Esophagus squamous epithelium (tissue), 5 donors: Measurements from ENCODE around the gene MLLT3. TPM values are rescaled to one million over a fixed set of nuclear protein-coding genes. Genes with fewer than 3 reads are reported as not detected.

Experiments
- DNase-seq: peaks from one replicate; lab custom pipeline; 2025; lab: John Stamatoyannopoulos, UW
- H3K27ac ChIP-seq, 4 donors: fragments of 200-600 bp; sonication (generic); one replicate each; pipeline ENCODE4 v1.5.1; 2016 to 2019; ENCODE audit warnings: mild to moderate bottlenecking in 1 of 4
- H3K27me3 ChIP-seq, 4 donors: fragments of 200-600 bp; sonication (generic); 1 replicate in 3 of 4; 2 replicates in 1 of 4; pipeline versions ENCODE4 v1.5.1 to v1.6.0; 2017 to 2021; ENCODE audit warnings: antibody characterized with exemption in 1 of 4
- H3K36me3 ChIP-seq, 3 donors: fragments of 200-600 bp; sonication (generic); one replicate each; pipeline ENCODE4 v1.5.1; 2016 to 2019
- H3K4me1 ChIP-seq, 3 donors: fragments of 200-600 bp; sonication (generic); one replicate each; pipeline ENCODE4 v1.5.1; 2017 to 2019
- H3K4me3 ChIP-seq, 4 donors: fragments of 200-600 bp; sonication (generic); 1 replicate in 3 of 4; 2 replicates in 1 of 4; pipeline ENCODE4 v1.5.1; 2016 to 2019; ENCODE audit warnings: mild to moderate bottlenecking in 2 of 4, moderate library complexity in 1 of 4
- H3K9me3 ChIP-seq, 3 donors: fragments of 200-600 bp; sonication (generic); one replicate each; pipeline ENCODE4 v1.5.1; 2016 to 2019
- CTCF ChIP-seq, 6 experiments: fragments of 450-650 bp in 4 of 6; fragments of 200-600 bp in 2 of 6; sonication (generic) in 2 of 6; IDR thresholded peaks; one replicate each; pipeline ENCODE4 v1.5.1; 2016 to 2019; ENCODE audit warnings: antibody characterized with exemption in 6 of 6, mild to moderate bottlenecking in 4 of 6, moderate library complexity in 4 of 6
- POLR2A ChIP-seq, 4 donors: fragments of 450-650 bp; IDR thresholded peaks; one replicate each; pipeline ENCODE4 v1.6.1; 2017; ENCODE audit warnings: antibody characterized with exemption in 4 of 4, mild to moderate bottlenecking in 4 of 4, moderate library complexity in 3 of 4
- WGBS, 2 donors: methylation state at CpG; one replicate each; pipeline ENCODE4 v1.1.5; 2018; 5-methylcytosine and 5-hydroxymethylcytosine counted together
- intact Hi-C: fragments of 100-400 bp; cut with DNase I; formaldehyde crosslinking; loops from one replicate; pipeline ENCODE4 v1.15.0; 2022
- total RNA-seq, 4 donors: library from RNA; depleted of rRNA; stranded (reverse); fragments of >200 nt; gene quantifications; one replicate each; pipeline ENCODE4 v1.1.0, GENCODE V29; 2016
- donor health status: DM: yes; HTN: yes; CAD: no.

The MLLT3 gene
- total RNA-seq, 4 donors from 2014 or later = 8.2 to 21.5 (median 8.6) TPM

GRCh38 chr9:20479419-20480155 is 142.7 kb downstream of the MLLT3 start:
- intact Hi-C loops = no loop called here
- TF ChIP-seq CTCF (IDR thresholded peaks at IDR 0.05) = no peak
- no peak for TF ChIP-seq POLR2A (IDR thresholded peaks at IDR 0.05)
- Histone ChIP-seq H3K9me3 (no peaks in the 10 kb centered on the region), H3K36me3 (no peaks in the 10 kb centered on the region), H3K27me3 (no peaks in the 10 kb centered on the region), H3K27ac (no peak overlapping the region), H3K4me1 (peaks cover 0 to 17% (median 6%) of the 10 kb centered on the region in 3 donors), H3K4me3 (no peak overlapping the region)
- WGBS, 2 donors = 68 to 70% methylated on average over 2 of the region's 2 CpGs
- no peak for DNase-seq

GRCh38 chr9:20478786-20479185 is 143.5 kb downstream of the MLLT3 start:
- intact Hi-C loops = no loop called here
- TF ChIP-seq CTCF (IDR thresholded peaks at IDR 0.05) = no peak
- TF ChIP-seq POLR2A (IDR thresholded peaks at IDR 0.05) = no peak
- Histone ChIP-seq H3K9me3 (no peaks in the 10 kb centered on the region), H3K4me1 (peaks cover 0 to 21% (median 6%) of the 10 kb centered on the region in 3 donors), H3K27me3 (no peaks in the 10 kb centered on the region), H3K27ac (no peak overlapping the region), H3K36me3 (no peaks in the 10 kb centered on the region), H3K4me3 (no peak overlapping the region)
- DNase-seq = no peak
- WGBS, 2 donors = 65 to 75% methylated on average over 2 of the region's 2 CpGs

- 53 to 57% methylated on average over 7 of the region's 7 CpGs for WGBS, 2 donors
- DNase-seq = no peak
- TF ChIP-seq POLR2A (IDR thresholded peaks at IDR 0.05) = no peak
- no peak for TF ChIP-seq CTCF (IDR thresholded peaks at IDR 0.05)
- no peak overlapping the region for H3K4me3 ChIP-seq
- no peaks in the 10 kb centered on the region for H3K9me3 ChIP-seq
- no peak overlapping the region for H3K27ac ChIP-seq
- intact Hi-C loops = no loop called here
- H3K27me3 ChIP-seq = no peaks in the 10 kb centered on the region
- H3K4me1 ChIP-seq = peaks cover 0 to 28% (median 6%) of the 10 kb centered on the region in 3 donors
- H3K36me3 ChIP-seq = no peaks in the 10 kb centered on the region
Observed at GRCh38 chr9:20477940-20478620, 144.2 kb downstream of the MLLT3 start.

- Histone ChIP-seq H3K27ac (no peak overlapping the region), H3K27me3 (no peaks in the 10 kb centered on the region)
Observed at GRCh38 chr9:20476912-20477521, 145.3 kb downstream of the MLLT3 start.

More at GRCh38 chr9:20476912-20477521, 145.3 kb downstream of the MLLT3 start:
- no peak for DNase-seq
- no peaks in the 10 kb centered on the region for H3K9me3 ChIP-seq
- TF ChIP-seq POLR2A (IDR thresholded peaks at IDR 0.05) (no peak), CTCF (IDR thresholded peaks at IDR 0.05) (no peak)
- no peak overlapping the region for H3K4me3 ChIP-seq
- peaks cover 0 to 30% (median 6%) of the 10 kb centered on the region in 3 donors for H3K4me1 ChIP-seq
- intact Hi-C loops = no loop called here
- 65 to 70% methylated on average over 2 of the region's 2 CpGs for WGBS, 2 donors
- no peaks in the 10 kb centered on the region for H3K36me3 ChIP-seq
